ENCODE measurements around the gene GALNT17.

Gene GALNT17

GRCh38 chr7:71443191-71443530, 311.2 kb downstream of the GALNT17 start:
- no peak for DNase-seq
- no peaks in the 10 kb centered on the region for H3K36me3 ChIP-seq (replicated peaks)
- H3K27ac ChIP-seq, result no peak overlapping the region
- H3K27me3 ChIP-seq (replicated peaks), result no peaks in the 10 kb centered on the region
- TF ChIP-seq CTCF (IDR thresholded peaks at IDR 0.05; ENCODE audit: low read depth, low read length, missing control alignments), result no peak
- in situ Hi-C loops (cut with HindIII; ENCODE audit: low pct_ligation_motif_present, low sequenced_read_pairs), result no loop called here
- H3K4me3 ChIP-seq (ENCODE audit: low read depth, low read length), result no peak overlapping the region

GRCh38 chr7:71444130-71444529, 312.2 kb downstream of the GALNT17 start:
- no peak for TF ChIP-seq CTCF (IDR thresholded peaks at IDR 0.05; ENCODE audit: low read depth, low read length, missing control alignments)
- no peaks in the 10 kb centered on the region for H3K27me3 ChIP-seq (replicated peaks)
- no peak overlapping the region for H3K27ac ChIP-seq
- H3K4me3 ChIP-seq (ENCODE audit: low read depth, low read length), result no peak overlapping the region
- in situ Hi-C loops (cut with HindIII; ENCODE audit: low pct_ligation_motif_present, low sequenced_read_pairs), result no loop called here
- DNase-seq, result no peak
- no peaks in the 10 kb centered on the region for H3K36me3 ChIP-seq (replicated peaks)

- H3K36me3 ChIP-seq (replicated peaks), result no peaks in the 10 kb centered on the region
- no peak for TF ChIP-seq CTCF (IDR thresholded peaks at IDR 0.05; ENCODE audit: low read depth, low read length, missing control alignments)
- no peak for DNase-seq
- no peaks in the 10 kb centered on the region for H3K27me3 ChIP-seq (replicated peaks)
- in situ Hi-C loops (cut with HindIII; ENCODE audit: low pct_ligation_motif_present, low sequenced_read_pairs), result no loop called here
- no peak overlapping the region for H3K4me3 ChIP-seq (ENCODE audit: low read depth, low read length)
- H3K27ac ChIP-seq, result no peak overlapping the region
These were observed 321.7 kb downstream of the GALNT17 start for GRCh38 chr7:71453630-71454029.

- no peak overlapping the region for H3K4me3 ChIP-seq (ENCODE audit: low read depth, low read length)
- H3K27me3 ChIP-seq (replicated peaks), result no peaks in the 10 kb centered on the region
- DNase-seq, result no peak
- no peaks in the 10 kb centered on the region for H3K36me3 ChIP-seq (replicated peaks)
- in situ Hi-C loops (cut with HindIII; ENCODE audit: low pct_ligation_motif_present, low sequenced_read_pairs), result no loop called here
- no peak for TF ChIP-seq CTCF (IDR thresholded peaks at IDR 0.05; ENCODE audit: low read depth, low read length, missing control alignments)
- H3K27ac ChIP-seq, result no peak overlapping the region
These were observed 323.0 kb downstream of the GALNT17 start for GRCh38 chr7:71454981-71455380.

- no peak for TF ChIP-seq CTCF (IDR thresholded peaks at IDR 0.05; ENCODE audit: low read depth, low read length, missing control alignments)
- no peak overlapping the region for H3K4me3 ChIP-seq (ENCODE audit: low read depth, low read length)
- H3K27ac ChIP-seq, result no peak overlapping the region
- DNase-seq, result no peak
- H3K36me3 ChIP-seq (replicated peaks), result no peaks in the 10 kb centered on the region
- H3K27me3 ChIP-seq (replicated peaks), result no peaks in the 10 kb centered on the region
- in situ Hi-C loops (cut with HindIII; ENCODE audit: low pct_ligation_motif_present, low sequenced_read_pairs), result no loop called here
These were observed 325.1 kb downstream of the GALNT17 start for GRCh38 chr7:71457021-71457420.

- Histone ChIP-seq H3K27ac (no peak overlapping the region), H3K36me3 (replicated peaks) (no peaks in the 10 kb centered on the region), H3K4me3 (ENCODE audit: low read depth, low read length) (no peak overlapping the region), H3K27me3 (replicated peaks) (no peaks in the 10 kb centered on the region)
- no peak for DNase-seq
- in situ Hi-C loops (cut with HindIII; ENCODE audit: low pct_ligation_motif_present, low sequenced_read_pairs), result no loop called here
- TF ChIP-seq CTCF (IDR thresholded peaks at IDR 0.05; ENCODE audit: low read depth, low read length, missing control alignments), result no peak
These were observed 326.1 kb downstream of the GALNT17 start for GRCh38 chr7:71457846-71458590.
